ENCODE data around the gene MAP3K5.

MAP3K5 gene

DNA sequence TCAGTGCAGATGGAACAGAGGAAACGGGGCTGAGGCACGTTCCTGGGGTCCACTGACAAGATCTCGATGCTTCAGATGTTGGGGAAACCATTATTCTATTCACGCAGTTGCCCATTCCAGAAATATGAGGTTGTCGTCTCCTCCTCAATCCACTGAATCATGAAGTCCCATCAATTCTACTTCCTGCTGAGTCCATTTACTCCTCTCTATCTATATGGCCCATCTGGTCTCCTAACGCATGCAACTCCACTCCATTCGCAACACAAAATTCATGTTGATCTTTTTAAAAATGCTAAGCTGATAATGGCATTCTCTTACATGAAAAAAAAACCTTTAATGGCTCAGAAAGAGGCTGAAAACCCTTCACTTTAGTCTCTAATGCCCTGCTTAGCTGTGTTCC, 37.5 kb downstream of the MAP3K5 start:
- Histone ChIP-seq H3K9me3 (ENCODE audit: control insufficient read depth, insufficient read depth, low read length) (no peaks in the 10 kb centered on the region), H3K36me3 (ENCODE audit: insufficient read depth, low read length) (no peaks in the 10 kb centered on the region), H3K9ac (ENCODE audit: low read depth, low read length) (no peak overlapping the region), H3K4me1 (ENCODE audit: insufficient read depth, low read length) (peaks cover 3% of the 10 kb centered on the region; the same call in 1 of the 2 replicates)

DNA sequence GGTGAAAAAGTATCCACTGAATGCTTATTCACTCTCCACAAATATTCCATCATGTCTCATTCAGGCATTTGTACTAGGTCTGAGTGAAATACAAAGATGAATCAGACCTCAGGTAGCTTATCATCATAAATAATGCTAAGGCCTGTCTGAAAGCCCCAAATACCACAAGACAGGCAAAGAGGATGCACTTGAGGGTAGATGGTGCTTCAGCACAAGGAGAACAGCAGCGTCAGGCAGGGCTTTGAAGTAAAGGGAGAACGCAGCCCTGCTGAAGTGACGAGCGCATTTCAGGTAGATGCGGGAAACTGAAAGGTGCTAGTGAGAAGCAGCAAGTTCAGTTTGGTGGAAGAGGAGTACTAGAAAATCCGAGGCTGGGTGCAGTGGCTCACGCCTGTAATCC, 38.7 kb downstream of the MAP3K5 start:
- Histone ChIP-seq H3K36me3 (ENCODE audit: insufficient read depth, low read length) (no peaks in the 10 kb centered on the region), H3K4me1 (ENCODE audit: insufficient read depth, low read length) (peaks cover 3% of the 10 kb centered on the region; the same call in 1 of the 2 replicates), H3K9me3 (ENCODE audit: control insufficient read depth, insufficient read depth, low read length) (no peaks in the 10 kb centered on the region), H3K9ac (ENCODE audit: low read depth, low read length) (no peak overlapping the region)

DNA sequence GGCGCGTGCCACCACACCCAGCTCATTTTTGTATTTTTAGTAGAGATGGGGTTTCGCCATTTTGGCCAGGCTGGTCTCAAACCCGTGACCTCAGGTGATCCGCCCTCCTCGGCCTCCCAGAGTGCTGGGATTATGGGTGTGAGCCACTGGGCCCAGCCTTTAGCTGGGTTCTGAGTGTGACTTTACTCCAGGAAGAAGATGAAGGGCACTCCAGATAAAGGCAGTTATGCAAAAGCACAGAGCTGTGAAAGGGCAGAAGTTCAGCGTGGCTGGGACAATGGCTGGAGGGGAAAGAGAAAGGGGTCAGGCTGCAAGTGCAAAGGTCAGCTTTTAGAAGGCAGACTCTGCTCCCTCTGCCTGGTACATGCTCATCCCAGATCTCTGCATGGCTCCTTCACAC, 39.7 kb downstream of the MAP3K5 start:
- Histone ChIP-seq H3K4me1 (ENCODE audit: insufficient read depth, low read length) (peaks cover 3% of the 10 kb centered on the region; the same call in 1 of the 2 replicates), H3K36me3 (ENCODE audit: insufficient read depth, low read length) (no peaks in the 10 kb centered on the region)

DNA sequence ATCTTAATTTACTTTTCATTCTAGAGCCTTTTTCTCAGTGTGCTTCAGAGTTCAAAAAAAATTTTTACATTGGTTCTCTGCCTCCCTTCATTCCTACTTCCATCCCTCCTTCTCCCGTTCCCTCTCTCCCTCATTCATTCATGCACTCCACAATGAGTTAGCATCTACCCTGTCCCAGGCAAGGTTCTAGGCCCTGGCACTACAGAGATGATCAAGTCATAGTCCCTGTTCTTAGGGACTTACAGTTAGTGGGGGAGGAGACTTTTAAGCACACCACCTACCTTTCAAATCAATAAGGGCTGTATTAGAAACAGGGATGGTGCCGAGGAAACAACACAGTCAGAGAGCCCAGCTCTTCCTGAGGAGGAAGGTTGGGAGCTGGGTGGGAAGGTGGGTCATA, 40.3 kb downstream of the MAP3K5 start:
- Histone ChIP-seq H3K9ac (ENCODE audit: low read depth, low read length) (no peak overlapping the region), H3K36me3 (ENCODE audit: insufficient read depth, low read length) (no peaks in the 10 kb centered on the region), H3K4me1 (ENCODE audit: insufficient read depth, low read length) (peaks cover 3% of the 10 kb centered on the region; the same call in 1 of the 2 replicates), H3K9me3 (ENCODE audit: control insufficient read depth, insufficient read depth, low read length) (no peaks in the 10 kb centered on the region)

More for the DNA sequence above, 39.7 kb downstream of the MAP3K5 start:
- Histone ChIP-seq H3K9ac (ENCODE audit: low read depth, low read length) (no peak overlapping the region), H3K9me3 (ENCODE audit: control insufficient read depth, insufficient read depth, low read length) (no peaks in the 10 kb centered on the region)

DNA sequence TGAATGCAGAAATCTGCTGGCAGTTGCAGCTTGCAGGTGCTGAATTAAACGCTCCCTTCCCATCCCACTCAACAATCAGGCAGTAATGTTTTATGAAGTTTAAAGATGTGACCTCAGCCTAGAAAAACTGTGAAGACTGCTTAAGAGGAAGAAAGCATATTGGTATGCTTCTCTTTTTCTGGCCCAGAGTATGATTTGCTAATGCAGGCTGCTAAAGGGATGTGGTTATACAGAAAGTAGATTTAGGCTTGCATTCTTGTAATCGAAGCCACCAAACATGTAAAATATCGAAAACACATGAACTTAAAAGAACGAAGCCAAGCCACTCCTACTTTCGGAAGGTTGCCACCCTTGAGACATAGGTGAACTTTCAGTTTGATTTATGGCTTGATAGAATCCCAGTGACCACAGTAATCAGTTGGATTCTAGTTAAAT, 40.7 kb downstream of the MAP3K5 start:
- no peak overlapping the region for H3K9ac ChIP-seq (ENCODE audit: low read depth, low read length)

DNA sequence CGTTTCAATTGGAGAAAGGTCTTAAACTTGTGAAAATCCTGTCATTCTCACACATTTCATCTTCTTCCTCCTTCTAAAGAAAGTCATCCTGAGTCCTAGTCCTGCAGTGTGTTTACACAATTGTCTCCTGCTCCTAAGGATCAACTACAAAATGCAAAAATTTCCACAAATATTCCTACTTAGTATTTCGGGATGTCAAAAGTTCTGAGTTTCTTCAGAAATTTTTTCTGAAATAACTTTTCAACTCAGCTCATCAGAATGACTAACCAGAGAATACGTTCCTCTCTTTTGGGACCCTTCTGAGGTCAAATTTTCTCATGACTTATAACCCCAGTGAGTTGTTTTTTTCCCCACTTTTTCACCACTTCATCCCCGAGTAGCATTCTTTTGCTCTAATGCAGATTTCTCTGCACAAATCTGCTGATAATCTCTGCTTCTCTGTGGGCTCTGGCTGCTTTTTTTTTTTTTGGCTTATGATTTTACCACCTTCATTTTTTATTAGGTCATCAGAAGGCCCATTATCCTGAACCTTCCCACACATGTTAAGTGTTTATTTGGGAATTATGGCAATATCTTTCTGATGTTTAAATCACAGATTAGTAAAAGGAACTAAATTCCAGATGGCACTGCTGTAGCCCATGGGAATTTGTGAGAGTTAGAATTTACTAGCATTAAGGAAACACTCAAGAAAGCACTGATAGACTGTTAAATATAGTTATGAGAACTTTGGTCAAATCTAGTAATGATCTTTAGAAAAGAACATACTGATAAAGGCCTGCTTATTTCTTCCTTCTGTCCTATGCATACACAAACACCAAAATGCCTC, 41.4 kb downstream of the MAP3K5 start:
- no peak overlapping the region for H3K9ac ChIP-seq (ENCODE audit: low read depth, low read length)

More for the DNA sequence above, 40.7 kb downstream of the MAP3K5 start:
- peaks cover 3% of the 10 kb centered on the region; the same call in 1 of the 2 replicates for H3K4me1 ChIP-seq (ENCODE audit: insufficient read depth, low read length)
- H3K9me3 ChIP-seq (ENCODE audit: control insufficient read depth, insufficient read depth, low read length) = no peaks in the 10 kb centered on the region
- no peaks in the 10 kb centered on the region for H3K36me3 ChIP-seq (ENCODE audit: insufficient read depth, low read length)

DNA sequence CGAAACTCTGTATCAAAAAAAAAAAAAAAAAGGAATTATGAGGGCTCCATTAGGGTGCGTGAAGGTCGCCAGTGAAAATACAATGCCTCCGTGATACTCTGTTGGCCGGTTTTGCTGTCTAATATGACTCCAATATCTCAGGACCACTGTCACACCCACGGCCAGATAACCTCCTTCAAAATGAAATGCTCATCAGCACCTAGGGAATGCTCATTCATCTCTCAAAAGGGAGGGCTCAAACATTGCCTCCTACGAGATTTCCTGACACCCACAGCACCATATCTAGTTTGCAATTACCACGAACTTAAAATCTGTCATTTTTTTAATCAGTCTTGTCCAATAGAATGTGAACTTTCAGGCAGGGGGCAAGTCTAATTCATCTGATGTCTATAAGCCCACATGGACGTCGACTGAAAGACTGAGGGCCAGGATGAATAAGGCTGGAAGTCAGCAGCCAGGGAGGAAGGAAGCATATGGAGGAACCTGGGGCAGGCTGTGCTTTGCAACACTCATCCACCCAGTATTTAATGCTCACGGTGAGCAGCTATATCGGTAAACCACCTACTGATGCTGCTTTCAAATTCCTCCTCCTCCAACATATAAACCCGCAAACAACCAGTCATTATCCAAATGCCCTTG, 42.8 kb downstream of the MAP3K5 start:
- Histone ChIP-seq H3K9ac (ENCODE audit: low read depth, low read length) (no peak overlapping the region), H3K4me1 (ENCODE audit: insufficient read depth, low read length) (peaks cover 3% of the 10 kb centered on the region; the same call in 1 of the 2 replicates), H3K9me3 (ENCODE audit: control insufficient read depth, insufficient read depth, low read length) (no peaks in the 10 kb centered on the region), H3K36me3 (ENCODE audit: insufficient read depth, low read length) (no peaks in the 10 kb centered on the region)

More for the DNA sequence above, 41.4 kb downstream of the MAP3K5 start:
- no peaks in the 10 kb centered on the region for H3K9me3 ChIP-seq (ENCODE audit: control insufficient read depth, insufficient read depth, low read length)
- H3K36me3 ChIP-seq (ENCODE audit: insufficient read depth, low read length) = no peaks in the 10 kb centered on the region
- peaks cover 3% of the 10 kb centered on the region; the same call in 1 of the 2 replicates for H3K4me1 ChIP-seq (ENCODE audit: insufficient read depth, low read length)

DNA sequence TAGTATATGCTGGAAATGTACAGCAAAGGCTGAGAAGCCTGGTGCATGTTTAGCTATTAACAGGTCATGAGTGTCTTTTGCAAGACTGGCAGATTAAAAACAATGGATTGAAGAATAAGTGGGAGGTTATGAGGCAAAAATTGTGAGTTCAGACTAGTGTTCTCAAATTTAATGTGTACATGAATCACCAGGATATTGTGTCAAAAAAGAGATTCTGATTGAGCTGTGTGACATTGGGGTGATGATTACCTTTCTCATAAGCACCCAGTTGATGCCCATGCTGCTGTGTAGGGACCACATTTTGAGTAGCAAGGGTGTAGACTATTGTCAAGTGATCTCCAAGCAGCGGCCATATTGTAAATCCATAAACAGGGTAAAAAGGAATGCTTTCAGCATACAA, 44.8 kb downstream of the MAP3K5 start:
- Histone ChIP-seq H3K36me3 (ENCODE audit: insufficient read depth, low read length) (no peaks in the 10 kb centered on the region), H3K9me3 (ENCODE audit: control insufficient read depth, insufficient read depth, low read length) (peaks cover 2% of the 10 kb centered on the region; the same call in 1 of the 2 replicates), H3K9ac (ENCODE audit: low read depth, low read length) (no peak overlapping the region), H3K4me1 (ENCODE audit: insufficient read depth, low read length) (no peaks in the 10 kb centered on the region)

DNA sequence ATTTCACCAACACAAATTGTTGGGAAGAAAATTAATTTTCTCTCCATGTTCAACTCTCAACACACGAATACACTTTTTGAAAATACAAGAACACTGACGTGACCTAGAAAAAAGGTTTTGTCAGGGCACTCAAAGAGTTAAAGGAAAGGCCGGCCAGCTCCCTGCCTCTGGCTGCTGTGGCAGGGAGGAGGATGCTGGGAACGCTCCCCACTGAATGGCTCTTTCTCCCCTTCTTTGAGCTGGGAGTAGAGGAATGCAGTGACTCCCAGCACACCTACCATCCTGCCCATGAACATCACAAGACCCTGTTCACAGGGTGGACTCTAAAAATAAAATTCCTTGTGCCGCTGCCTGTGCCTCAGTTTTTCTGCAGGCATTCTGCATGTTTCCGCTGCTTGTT, 47.0 kb downstream of the MAP3K5 start:
- peaks cover 2% of the 10 kb centered on the region; the same call in 1 of the 2 replicates for H3K9me3 ChIP-seq (ENCODE audit: control insufficient read depth, insufficient read depth, low read length)
- H3K9ac ChIP-seq (ENCODE audit: low read depth, low read length) = no peak overlapping the region
- H3K36me3 ChIP-seq (ENCODE audit: insufficient read depth, low read length) = no peaks in the 10 kb centered on the region
- no peaks in the 10 kb centered on the region for H3K4me1 ChIP-seq (ENCODE audit: insufficient read depth, low read length)

DNA sequence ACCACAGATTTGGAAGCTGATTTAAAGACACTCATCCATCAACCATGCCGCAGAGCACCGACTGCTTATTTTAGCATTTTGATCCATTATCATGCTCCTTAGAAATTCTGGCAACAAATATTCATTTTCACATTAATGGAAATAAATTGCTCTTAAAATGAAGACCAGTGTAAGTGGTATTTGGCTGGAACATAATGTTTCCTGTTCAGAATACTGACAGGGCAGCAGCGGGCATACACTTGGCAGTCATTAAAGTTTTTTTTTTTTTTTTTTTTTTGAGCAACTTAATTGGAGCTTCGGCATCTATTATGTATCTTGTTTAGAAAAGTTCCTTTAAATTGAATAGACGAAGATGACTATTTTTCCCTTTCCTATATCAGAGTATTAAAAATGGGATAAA, 47.4 kb downstream of the MAP3K5 start:
- H3K9me3 ChIP-seq (ENCODE audit: control insufficient read depth, insufficient read depth, low read length) = peaks cover 2% of the 10 kb centered on the region; the same call in 1 of the 2 replicates

DNA sequence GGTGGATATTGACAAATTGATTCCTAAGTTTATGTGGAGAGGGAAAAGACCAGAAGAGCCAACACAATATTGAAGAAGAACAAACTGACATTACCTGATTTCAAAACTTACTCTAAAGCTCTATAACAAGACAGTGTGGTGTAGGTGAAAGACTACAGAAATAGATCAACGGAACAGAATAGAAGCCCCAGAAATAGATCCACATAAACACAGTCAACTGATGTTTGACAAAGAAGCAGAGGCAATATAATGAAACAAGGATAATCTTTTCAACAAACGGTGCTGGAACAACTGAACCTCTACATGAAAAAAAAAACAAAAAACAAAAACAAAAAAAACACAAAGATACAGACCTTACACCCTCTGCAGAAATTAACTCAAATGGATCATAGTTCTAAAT, 50.2 kb downstream of the MAP3K5 start:
- H3K4me1 ChIP-seq (ENCODE audit: insufficient read depth, low read length) = no peaks in the 10 kb centered on the region
- H3K9ac ChIP-seq (ENCODE audit: low read depth, low read length) = no peak overlapping the region; the same call in 1 of the 2 replicates
- H3K9me3 ChIP-seq (ENCODE audit: control insufficient read depth, insufficient read depth, low read length) = peaks cover 2% of the 10 kb centered on the region; the same call in 1 of the 2 replicates
- H3K36me3 ChIP-seq (ENCODE audit: insufficient read depth, low read length) = no peaks in the 10 kb centered on the region

More for the DNA sequence above, 47.4 kb downstream of the MAP3K5 start:
- Histone ChIP-seq H3K36me3 (ENCODE audit: insufficient read depth, low read length) (no peaks in the 10 kb centered on the region), H3K9ac (ENCODE audit: low read depth, low read length) (no peak overlapping the region), H3K4me1 (ENCODE audit: insufficient read depth, low read length) (no peaks in the 10 kb centered on the region)

DNA sequence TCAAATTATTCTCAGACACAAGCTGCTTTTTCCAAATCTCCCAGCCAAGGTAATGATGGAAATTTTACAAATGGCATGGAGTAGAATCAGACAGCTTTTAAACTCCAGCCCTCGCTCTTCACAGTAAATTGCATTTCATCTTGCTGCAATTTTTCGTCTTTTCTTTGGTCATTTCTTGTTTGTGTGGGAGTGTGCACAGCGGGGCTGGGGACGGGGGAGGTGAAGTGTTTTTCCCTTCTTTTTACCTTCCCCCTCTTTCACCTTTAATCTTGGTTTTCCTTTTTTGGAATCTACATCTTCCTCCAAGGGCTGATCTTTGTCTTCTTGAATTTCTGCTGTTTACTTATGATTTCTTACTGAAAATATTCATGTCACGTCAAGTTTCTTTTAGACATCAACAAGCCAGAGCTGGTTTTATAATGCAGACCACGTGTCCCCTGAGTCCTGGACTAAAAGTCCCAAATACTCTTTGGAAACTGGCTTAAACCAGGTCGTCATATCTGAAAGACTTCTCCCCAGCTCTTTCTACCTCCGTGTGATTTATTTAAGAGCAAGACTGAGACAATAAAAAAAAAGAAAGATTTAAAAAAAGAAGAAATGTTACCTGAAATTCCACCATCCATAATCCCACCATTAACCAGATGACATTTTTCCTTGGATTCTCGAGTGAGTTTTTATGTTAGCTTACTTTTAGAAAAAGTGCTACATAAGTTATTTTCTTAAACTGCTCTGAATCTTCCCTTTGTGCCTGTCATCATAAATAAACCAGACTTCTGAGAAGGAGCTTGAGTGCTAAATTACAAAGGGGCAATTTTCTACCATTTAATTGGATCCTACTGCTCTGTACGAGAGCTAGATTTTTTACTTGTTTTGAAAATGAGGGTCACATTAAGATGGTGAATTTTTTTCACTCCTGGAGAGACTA, 52.0 kb downstream of the MAP3K5 start:
- peaks cover 2% of the 10 kb centered on the region; the same call in 1 of the 2 replicates for H3K9me3 ChIP-seq (ENCODE audit: control insufficient read depth, insufficient read depth, low read length)
- no peak overlapping the region for H3K9ac ChIP-seq (ENCODE audit: low read depth, low read length)
- no peaks in the 10 kb centered on the region for H3K36me3 ChIP-seq (ENCODE audit: insufficient read depth, low read length)
- no peaks in the 10 kb centered on the region for H3K4me1 ChIP-seq (ENCODE audit: insufficient read depth, low read length)

DNA sequence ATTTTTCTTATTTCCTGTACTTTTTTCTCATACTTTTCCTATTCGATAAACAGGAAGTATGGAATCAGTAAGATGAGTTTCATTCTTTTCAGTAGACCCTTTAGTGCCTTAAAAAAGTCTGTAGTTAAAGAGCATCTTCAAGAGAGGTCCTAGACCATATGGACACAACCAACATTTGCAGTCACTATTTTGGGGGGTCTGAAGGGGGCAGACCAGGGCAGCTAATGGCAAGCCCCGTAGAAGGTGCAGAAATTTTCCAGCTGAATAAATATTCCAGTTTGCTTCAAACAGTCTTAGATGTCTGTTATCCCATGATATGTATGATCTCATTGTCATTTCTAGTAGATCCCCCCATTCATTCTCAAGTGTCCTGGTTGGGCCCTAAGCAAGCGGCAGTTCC, 52.8 kb downstream of the MAP3K5 start:
- Histone ChIP-seq H3K4me1 (ENCODE audit: insufficient read depth, low read length) (no peaks in the 10 kb centered on the region), H3K36me3 (ENCODE audit: insufficient read depth, low read length) (no peaks in the 10 kb centered on the region), H3K9me3 (ENCODE audit: control insufficient read depth, insufficient read depth, low read length) (peaks cover 2% of the 10 kb centered on the region; the same call in 1 of the 2 replicates), H3K9ac (ENCODE audit: low read depth, low read length) (no peak overlapping the region)

DNA sequence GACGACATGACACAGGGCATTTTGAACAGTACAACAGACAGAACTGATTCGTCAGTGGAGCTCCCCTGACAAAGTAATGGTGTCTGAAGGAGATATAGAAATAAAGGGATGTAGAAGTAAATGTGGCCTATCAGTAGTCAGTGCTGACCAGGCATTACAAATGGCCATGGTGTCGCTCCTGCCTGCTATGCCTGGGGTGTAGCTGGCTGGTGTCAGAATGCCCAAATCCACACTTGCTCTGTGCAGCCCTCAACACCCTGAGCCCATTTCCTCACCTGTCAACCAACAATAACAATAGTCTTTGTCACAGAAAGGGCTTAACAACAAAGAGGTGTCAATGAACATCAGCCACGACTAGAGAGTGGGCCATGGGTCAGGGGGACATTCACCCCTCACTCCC, 53.2 kb downstream of the MAP3K5 start:
- H3K9ac ChIP-seq (ENCODE audit: low read depth, low read length) = no peak overlapping the region
- H3K4me1 ChIP-seq (ENCODE audit: insufficient read depth, low read length) = no peaks in the 10 kb centered on the region
- H3K9me3 ChIP-seq (ENCODE audit: control insufficient read depth, insufficient read depth, low read length) = peaks cover 2% of the 10 kb centered on the region; the same call in 1 of the 2 replicates
- H3K36me3 ChIP-seq (ENCODE audit: insufficient read depth, low read length) = no peaks in the 10 kb centered on the region
